Occipital lobe (tissue), 2 donors: ENCODE data around the gene USP16. TPM values are rescaled to one million over a fixed set of nuclear protein-coding genes. Genes with fewer than 3 reads are reported as not detected.

Experiments used
- DNase-seq: peaks from one replicate; lab custom pipeline; 2025; lab: John Stamatoyannopoulos, UW
- total RNA-seq: library from RNA; depleted of rRNA; stranded (reverse); fragments of >200 nt; gene quantifications from one replicate; pipeline ENCODE4 v1.2.3, GENCODE V29; 2014

USP16 gene
- total RNA-seq, 1 donor from 2014 or later = 39.1 TPM

GRCh38 chr21:29082046-29082815 is 57.8 kb downstream of the USP16 start:
- DNase-seq = no peak

- DNase-seq = no peak
Observed at GRCh38 chr21:29083306-29083705, 58.8 kb downstream of the USP16 start.

- no peak for DNase-seq
Observed at GRCh38 chr21:29084372-29084771, 59.9 kb downstream of the USP16 start.

GRCh38 chr21:29085106-29085752 is 60.8 kb downstream of the USP16 start:
- no peak for DNase-seq

- DNase-seq = no peak
Observed at GRCh38 chr21:29091033-29091432, 66.6 kb downstream of the USP16 start.

- no peak for DNase-seq
Observed at GRCh38 chr21:29092102-29092959, 67.9 kb downstream of the USP16 start.

- DNase-seq = no peak
Observed at GRCh38 chr21:29096218-29097015, 71.9 kb downstream of the USP16 start.

GRCh38 chr21:29098156-29098555 is 73.7 kb downstream of the USP16 start:
- no peak for DNase-seq

- no peak for DNase-seq
Observed at GRCh38 chr21:29102791-29103257, 78.4 kb downstream of the USP16 start.

Other genes with a start within 250 kb of the USP16 start
- gene LTN1, start 31.8 kb upstream of the USP16 start, total RNA-seq = 51.3 TPM
- 8.3 TPM for gene RWDD2B, start 5.3 kb upstream of the USP16 start, total RNA-seq
- gene CCT8, start 49.0 kb downstream of the USP16 start, total RNA-seq = 310 TPM
- gene MAP3K7CL, start 106.0 kb downstream of the USP16 start, total RNA-seq = 1.6 TPM